Activated CD4-positive, CD25-positive, alpha-beta regulatory T cell treated with anti-CD3 and anti-CD28 coated beads, Interleukin-2, amount 50 U/mL, for 16 hours (primary cell): ENCODE data around the gene RAC2.
"Not testable (repeated sequence)": the region's sequence is repeated elsewhere in the genome, so short reads cannot be mapped to it uniquely, and the experiment has no call there.

Source experiments
- DNase-seq: peaks from one replicate; pipeline ENCODE4 v3.0.0-alpha.2; 2020; ENCODE audit warnings: low read depth, low spot score

Gene RAC2

DNA sequence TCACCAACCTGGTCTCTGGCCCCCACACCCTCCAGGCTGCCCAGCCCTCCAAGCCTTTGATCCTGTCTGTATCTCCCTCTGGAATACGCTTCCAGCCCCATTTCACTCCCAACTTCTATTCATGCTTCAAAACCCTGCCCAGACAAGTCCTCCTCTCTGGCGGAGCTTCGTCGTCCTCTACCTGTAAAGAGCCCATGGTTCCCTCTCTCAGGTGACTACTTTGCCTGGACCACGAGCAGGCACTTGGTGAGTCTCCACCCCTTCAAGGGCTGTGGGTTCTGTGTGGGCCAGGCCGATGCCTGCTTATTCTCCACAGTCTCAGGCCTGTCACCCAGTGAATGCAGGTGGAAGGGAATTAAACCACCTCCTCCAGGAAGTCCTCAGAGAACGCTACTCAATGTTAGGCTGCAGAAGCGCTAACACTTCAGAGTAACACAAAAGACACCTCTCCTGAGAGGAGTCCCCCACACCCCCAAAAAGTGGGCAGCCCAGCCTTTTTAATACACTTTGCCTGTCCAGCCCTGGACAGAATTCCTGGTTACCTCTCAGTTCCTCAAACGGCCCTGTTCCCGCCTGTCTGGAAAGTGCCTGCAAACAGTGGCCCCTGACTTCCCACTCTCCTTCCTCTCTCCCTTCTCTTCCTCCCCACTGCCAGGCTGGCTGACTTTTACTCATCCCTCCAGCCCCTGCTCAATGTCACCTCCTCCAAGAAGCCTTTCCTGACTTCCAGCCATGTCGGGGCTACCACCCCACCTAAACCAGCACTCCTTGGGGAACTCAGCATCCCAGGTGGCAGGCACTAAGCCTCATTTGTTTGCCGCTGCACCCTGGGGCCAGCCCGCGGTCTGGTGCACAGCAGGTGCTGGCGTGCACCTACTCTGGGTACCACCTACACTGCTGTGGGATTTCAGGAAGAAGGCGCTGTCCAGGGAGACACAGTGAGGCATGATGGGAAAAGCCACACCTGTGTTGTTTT lies 9.0 kb downstream of the RAC2 start:
- DNase-seq, result no peak

- DNase-seq, result no peak
Observed at GRCh38 chr22:37233751-37234631, 10.1 kb downstream of the RAC2 start.

DNA sequence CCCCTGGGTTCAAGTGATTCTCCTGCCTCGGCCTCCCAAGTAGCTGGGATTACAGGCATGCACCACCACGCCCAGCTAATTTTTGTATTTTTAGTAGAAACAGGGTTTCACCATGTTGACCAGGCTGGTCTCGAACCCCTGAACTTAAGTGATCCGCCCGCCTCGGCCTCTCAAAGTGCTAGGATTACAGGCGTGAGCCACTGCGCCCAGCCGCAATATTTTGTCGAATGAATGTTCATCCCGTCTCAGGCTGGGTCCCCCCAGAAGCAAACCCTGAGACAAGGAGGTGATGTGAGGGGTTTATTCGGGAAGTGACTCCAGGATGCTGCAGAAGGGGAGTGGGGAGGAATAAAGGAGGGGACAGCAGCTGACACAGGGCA lies 10.7 kb downstream of the RAC2 start:
- DNase-seq, result not testable (repeated sequence)

GRCh38 chr22:37232140-37232998 lies 11.7 kb downstream of the RAC2 start:
- DNase-seq, result no peak

DNA sequence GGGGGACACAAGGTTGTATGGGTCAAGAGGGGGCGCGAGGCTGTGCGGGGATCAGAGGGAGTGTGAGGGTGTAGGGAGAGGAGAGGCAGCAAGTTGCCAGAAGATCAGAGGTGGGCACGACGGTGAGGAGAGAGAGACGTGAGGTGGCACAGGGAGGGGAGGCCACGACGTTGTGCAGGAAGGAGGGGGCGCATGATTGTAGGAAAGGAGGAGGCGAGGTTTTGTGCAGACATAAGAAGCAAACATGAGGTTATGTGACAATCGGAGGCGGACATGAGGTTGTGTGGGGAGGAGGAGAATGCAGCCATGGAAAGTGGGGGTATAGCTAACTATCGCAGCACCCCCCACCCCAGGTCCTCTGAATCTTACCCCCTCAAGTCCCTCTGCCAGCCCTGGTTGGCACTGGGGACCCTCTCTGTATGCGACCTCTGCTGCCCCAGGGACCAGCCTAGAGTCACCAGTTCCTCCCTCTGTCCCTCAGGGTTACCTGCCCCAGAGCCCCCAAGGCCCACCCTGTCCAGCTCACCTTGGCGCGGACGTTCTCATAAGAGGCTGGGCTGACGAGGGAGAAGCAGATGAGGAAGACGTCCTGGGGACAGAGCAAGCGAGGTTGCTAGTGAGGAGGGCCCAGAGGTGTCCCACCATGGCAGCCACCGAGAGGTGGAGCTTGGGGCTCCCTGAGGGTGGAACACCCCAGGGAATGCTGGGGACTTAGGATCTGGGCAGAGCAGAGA lies 12.5 kb downstream of the RAC2 start:
- DNase-seq, result no peak

DNA sequence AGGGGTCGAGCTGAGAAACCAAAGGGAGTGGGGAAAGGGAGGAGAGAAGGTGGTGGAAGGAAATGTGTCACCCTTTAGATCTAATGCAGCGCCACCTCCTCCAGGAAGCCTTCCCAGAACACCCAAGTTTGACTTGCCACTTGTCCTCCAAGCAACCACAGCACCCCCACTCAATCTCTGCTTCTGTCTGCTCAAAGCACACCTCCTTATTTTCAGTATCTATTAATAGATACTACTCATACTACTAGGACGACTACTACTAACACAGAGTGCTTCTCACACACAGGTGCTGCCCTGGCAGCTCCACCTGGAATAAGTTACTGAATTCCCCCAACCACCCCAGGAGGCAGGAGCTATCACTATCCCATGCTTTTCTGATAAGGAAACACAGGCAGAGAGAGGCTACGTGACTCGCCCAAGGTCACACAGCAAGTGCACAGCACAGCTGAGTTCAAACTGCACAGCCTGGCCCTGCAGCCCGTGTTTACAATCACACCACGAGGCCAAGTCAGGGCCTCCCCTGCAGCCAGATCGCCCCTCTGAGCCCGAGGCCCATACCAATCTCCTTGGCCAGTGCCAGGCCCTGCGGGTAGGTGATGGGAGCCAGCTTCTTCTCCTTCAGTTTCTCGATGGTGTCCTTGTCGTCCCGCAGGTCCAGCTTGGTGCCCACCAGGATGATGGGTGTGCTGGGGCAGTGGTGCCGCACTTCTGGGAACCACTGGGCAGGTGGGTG lies 13.2 kb downstream of the RAC2 start:
- DNase-seq, result peak; percentile 63

DNA sequence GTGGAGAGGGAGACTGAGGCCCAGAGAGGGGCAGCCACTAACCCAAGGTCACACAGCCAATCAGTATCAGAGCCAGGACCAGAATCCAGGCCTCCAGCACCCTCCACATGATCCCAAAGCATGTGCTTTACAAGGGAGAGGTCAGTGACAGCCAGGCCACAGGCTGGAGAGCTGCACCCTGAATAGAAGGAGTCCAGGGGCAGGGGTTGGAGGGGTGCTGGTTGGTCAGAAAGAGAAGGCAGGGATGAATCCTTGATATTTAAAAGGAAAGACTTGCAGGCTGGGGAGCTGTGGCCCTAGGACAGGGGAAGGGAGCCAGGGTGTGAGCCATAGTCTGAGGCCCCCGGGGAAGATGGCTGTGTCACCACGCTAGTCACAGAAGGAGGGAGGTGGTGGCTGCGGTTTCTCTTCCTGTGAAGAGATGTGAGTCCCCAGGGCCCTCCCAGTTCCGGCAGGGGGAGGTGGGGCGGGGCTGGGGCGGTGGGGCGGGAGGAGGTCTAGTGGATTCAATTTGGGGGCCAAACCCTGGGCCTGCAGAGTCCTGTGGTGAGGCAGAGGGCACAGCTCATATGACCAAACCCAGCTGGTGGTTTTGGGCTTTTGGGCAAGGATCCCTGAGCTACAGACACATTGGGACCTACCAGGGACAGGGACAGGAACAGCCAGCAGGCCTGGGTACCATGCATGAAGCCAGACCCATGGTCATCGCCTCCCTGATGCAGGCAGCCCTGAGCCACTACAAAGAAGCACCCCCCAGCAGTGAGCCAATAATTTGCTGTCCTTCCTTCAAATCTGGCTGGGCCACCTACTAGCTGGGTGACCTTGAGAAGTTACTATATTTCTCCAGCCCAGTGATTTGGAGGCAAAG lies 14.0 kb downstream of the RAC2 start:
- peak; percentile 86 for DNase-seq

- DNase-seq, result no peak
Observed at GRCh38 chr22:37229012-37229804, 14.9 kb downstream of the RAC2 start.

DNA sequence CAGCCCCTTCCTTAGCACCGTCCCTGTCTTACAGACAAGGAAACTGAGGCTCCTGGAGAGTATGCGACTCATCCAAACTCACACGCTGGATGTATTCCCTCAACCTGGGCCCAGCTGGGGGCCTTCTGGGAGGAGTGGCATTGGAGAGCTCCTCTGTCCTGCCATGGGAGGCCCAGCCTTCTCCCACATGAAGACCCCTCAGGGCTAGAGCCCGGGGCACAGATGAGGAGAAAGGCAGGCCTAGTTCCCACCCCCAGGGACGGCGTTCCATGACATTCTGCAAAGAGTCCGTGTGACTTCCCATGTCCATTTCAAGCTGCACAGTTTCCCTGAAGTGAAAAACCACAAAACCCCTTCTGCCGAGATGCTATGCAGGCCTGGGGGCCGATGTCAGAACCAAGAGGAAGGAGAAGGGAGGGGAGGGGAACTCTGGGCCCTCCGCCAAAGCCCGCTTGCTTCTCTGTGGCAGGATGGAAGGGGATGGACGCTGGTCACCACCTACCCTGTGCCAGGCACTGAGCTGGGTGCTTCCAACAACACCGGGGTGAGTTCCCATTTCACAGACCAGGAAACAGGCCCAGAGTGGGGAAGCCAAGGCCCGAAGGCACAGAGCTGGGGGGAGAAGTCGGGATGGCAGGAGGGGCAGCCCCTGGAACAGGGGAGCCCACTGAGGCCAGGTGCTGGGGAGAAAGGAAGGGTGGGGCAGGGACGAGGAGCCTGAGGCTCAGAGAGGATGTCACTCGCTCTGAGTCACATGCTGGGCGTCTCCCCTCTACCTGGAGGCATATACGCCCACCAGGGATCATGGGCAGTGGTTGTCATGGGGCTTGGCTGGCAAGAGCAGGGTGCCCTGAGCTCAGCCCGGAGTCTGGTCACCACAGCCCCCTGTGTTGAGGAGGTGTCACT lies 15.7 kb downstream of the RAC2 start:
- no peak for DNase-seq

DNA sequence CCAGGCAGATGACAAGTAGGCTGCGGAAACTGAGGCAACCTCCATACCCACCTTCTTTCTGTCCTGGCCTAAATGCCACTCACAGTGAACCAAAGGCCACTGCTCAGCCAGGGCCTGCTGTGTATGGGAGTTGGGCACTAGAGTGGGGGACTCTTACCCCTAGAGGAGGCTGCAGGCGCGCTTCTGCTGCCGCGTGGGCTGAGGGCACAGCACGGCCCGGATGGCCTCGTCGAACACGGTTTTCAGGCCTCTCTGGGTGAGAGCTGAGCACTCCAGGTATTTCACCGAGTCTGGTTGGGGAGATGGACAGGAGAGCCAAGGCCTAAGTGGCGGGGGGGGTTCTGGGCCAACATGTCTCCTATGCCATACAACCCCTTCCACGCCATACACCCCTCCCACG lies 17.6 kb downstream of the RAC2 start:
- DNase-seq, result no peak

GRCh38 chr22:37226087-37226486 lies 18.0 kb downstream of the RAC2 start:
- no peak for DNase-seq

- DNase-seq, result no peak
Observed at GRCh38 chr22:37225481-37225880, 18.6 kb downstream of the RAC2 start.

- DNase-seq, result no peak
Observed at GRCh38 chr22:37224757-37225420, 19.2 kb downstream of the RAC2 start.

- no peak for DNase-seq
Observed at GRCh38 chr22:37223965-37224551, 20.0 kb downstream of the RAC2 start.

DNA sequence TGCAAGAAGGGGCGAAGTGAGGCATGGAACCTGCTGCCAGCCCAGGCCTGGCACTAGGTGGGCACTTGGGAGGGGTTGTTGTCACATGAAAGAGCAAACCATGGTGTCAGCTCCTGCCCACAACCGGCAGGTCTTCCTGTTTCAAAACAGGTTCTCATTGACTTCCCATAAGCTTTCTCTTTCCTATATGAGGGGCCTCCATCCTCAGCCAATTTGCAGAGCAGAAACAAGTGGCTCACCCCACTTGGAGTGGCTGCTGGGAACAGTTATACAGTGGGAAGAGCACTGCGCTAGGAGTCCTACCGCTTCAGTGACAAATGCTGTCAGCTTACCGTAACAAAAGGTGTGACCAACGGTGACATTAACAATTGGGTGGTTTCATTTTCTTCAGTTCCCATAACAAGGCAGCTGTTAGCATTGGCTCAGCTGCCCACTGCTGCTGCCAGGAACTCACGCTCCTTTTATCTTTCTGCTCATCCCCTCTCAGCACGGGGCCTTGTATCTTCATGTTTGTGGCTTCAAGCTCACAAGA lies 21.6 kb downstream of the RAC2 start:
- no peak for DNase-seq
